Sigmoid colon (tissue), 4 donors: ENCODE measurements around the gene RAI14.

Experiments
- CTCF ChIP-seq, 4 experiments: fragments of 450-650 bp in 3 of 4; fragments of 200-600 bp in 1 of 4; IDR thresholded peaks; one replicate each; pipeline ENCODE4 v1.5.1; 2016 to 2019; ENCODE audit warnings: antibody characterized with exemption in 4 of 4, mild to moderate bottlenecking in 3 of 4, moderate library complexity in 2 of 4
- EP300 ChIP-seq, 4 donors: sonication (generic); formaldehyde crosslinking; IDR thresholded peaks; one replicate each; pipeline ENCODE4 v1.6.1; 2017; ENCODE audit warnings: antibody characterized with exemption in 4 of 4
- POLR2A ChIP-seq, 2 donors: fragments of 450-650 bp; IDR thresholded peaks; one replicate each; pipeline ENCODE4 v1.6.1; 2016; ENCODE audit warnings: antibody characterized with exemption in 2 of 2, mild to moderate bottlenecking in 2 of 2, moderate library complexity in 2 of 2
- POLR2AphosphoS5 ChIP-seq, 4 donors: sonication (generic); formaldehyde crosslinking; IDR thresholded peaks; one replicate each; pipeline ENCODE4 v1.6.1; 2017; ENCODE audit warnings: antibody characterized with exemption in 4 of 4

- TF ChIP-seq CTCF (IDR thresholded peaks at IDR 0.05) (no peak), POLR2A (IDR thresholded peaks at IDR 0.05) (no peak), POLR2AphosphoS5 (IDR thresholded peaks at IDR 0.05) (no peak), EP300 (IDR thresholded peaks at IDR 0.05) (no peak)
Observed at GRCh38 chr5:34755926-34756325, 99.8 kb downstream of the RAI14 start.
